ENCODE results near the gene DAP. TPM values are rescaled to one million over a fixed set of nuclear protein-coding genes. Genes with fewer than 3 reads are reported as not detected.

The DAP gene
- polyA plus RNA-seq, 1 experiment, result 117 TPM

DNA sequence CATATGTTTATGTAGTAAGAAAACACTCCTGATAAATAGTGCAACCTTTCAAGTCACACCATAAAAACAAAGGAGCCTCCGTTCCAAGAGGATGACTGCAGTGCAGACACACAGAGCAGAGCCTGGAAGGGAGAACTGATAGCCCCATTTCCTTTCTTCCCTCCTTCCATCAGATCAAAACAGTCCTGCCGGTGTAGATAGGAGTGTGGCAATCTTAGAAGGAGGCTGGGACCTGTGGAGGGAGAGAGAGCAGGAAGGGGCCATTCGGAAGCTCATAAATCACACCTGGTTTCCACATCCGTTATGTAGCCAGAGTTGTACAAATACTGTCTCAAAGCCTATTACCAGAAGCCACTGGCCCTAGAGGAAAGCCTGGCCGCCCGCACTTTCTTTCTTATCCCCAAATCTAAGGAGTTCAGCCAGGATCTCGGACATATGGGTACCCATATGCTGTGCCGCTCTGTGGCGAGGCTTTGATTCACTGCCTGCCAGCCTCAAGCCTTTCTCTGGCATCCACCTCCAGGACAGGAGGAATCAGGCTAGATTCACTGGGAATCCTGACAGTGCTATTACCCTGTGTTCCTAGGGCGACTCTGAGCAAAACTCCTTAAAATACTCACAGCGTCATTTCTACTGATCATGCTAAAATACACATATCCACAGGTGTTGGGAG, 26.9 kb downstream of the DAP start:
- Histone ChIP-seq H3K4me3 (ENCODE audit: low read depth, low read length) (no peak overlapping the region), H3K27ac (ENCODE audit: low read depth, low read length) (no peak overlapping the region), H3K27me3 (ENCODE audit: control insufficient read depth, insufficient read depth, low read length) (no peaks in the 10 kb centered on the region), H3K9me3 (ENCODE audit: control insufficient read depth, insufficient read depth, low read length) (no peaks in the 10 kb centered on the region; the same call in 1 of the 2 replicates)
- CTCF ChIA-PET, result interaction anchor here (0.9 to 1.4 kb wide), 2 partner anchors 122 to 448 kb away, joined by 3 read pairs; no protein-coding TSS in a partner anchor
- TF ChIP-seq, protein P1, sequence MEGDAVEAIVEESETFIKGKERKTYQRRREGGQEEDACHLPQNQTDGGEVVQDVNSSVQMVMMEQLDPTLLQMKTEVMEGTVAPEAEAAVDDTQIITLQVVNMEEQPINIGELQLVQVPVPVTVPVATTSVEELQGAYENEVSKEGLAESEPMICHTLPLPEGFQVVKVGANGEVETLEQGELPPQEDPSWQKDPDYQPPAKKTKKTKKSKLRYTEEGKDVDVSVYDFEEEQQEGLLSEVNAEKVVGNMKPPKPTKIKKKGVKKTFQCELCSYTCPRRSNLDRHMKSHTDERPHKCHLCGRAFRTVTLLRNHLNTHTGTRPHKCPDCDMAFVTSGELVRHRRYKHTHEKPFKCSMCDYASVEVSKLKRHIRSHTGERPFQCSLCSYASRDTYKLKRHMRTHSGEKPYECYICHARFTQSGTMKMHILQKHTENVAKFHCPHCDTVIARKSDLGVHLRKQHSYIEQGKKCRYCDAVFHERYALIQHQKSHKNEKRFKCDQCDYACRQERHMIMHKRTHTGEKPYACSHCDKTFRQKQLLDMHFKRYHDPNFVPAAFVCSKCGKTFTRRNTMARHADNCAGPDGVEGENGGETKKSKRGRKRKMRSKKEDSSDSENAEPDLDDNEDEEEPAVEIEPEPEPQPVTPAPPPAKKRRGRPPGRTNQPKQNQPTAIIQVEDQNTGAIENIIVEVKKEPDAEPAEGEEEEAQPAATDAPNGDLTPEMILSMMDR (IDR thresholded peaks at IDR 0.05; ENCODE audit: low read depth, low read length), result no peak
- DNase-seq (ENCODE audit: low read depth, low spot score), result no peak
- POLR2A ChIA-PET, result interaction anchor here (1.6 kb wide), 1 partner anchor 9 kb away, joined by 7 read pairs; no protein-coding TSS in a partner anchor

DNA sequence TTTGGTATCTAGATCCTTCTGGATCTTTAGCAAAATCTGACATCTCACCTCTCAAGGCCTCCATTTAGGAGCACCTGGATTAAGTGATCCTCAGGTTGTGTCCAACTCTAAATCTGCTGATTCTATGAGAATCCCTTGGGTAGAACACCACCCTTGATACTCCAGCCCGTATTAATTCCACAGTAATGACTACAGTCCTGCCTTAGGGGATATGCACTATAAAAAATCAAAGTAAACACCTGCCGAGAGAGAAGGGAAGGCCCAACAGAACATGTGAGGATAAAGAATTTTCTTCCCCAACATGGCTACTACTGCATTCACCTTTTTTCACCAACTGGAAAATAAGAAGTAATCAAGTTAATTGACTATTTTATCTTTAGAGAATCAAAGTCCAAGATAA, 27.6 kb downstream of the DAP start:
- CTCF ChIA-PET, result interaction anchor here (0.8 kb wide), 1 partner anchor 9 kb away, joined by 4 read pairs; no protein-coding TSS in a partner anchor
- POLR2A ChIA-PET, result no interaction called here
- no peak overlapping the region for H3K4me3 ChIP-seq (ENCODE audit: low read depth, low read length)
- TF ChIP-seq, protein P1 (IDR thresholded peaks at IDR 0.05; ENCODE audit: low read depth, low read length), result no peak
- no peaks in the 10 kb centered on the region; the same call in 1 of the 2 replicates for H3K9me3 ChIP-seq (ENCODE audit: control insufficient read depth, insufficient read depth, low read length)
- H3K27ac ChIP-seq (ENCODE audit: low read depth, low read length), result no peak overlapping the region
- H3K27me3 ChIP-seq (ENCODE audit: control insufficient read depth, insufficient read depth, low read length), result no peaks in the 10 kb centered on the region
- DNase-seq (ENCODE audit: low read depth, low spot score), result no peak

DNA sequence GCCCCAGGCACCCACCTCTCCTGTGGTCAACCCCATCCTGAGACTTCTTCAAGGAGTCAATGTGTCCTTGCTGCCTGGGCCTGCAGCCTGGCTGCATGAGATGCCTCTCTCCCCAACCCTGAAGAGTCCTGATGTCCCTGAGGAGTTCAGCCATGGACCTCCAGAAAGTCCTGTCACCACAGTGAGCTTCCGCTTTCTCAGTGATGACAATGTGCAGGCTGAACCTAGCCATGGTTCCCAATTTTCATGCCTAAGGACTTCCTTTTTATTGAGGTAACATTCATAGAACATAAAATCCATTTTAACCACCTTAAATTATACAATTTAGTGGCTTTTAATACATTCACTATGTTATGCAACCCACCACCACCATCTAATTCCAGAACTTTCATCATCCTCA, 29.1 kb downstream of the DAP start:
- POLR2A ChIA-PET, result no interaction called here
- CTCF ChIA-PET, result no interaction called here
- H3K9me3 ChIP-seq (ENCODE audit: control insufficient read depth, insufficient read depth, low read length), result no peaks in the 10 kb centered on the region; the same call in 1 of the 2 replicates
- no peak overlapping the region for H3K27ac ChIP-seq (ENCODE audit: low read depth, low read length)
- no peak overlapping the region for H3K4me3 ChIP-seq (ENCODE audit: low read depth, low read length)
- TF ChIP-seq, protein P1 (IDR thresholded peaks at IDR 0.05; ENCODE audit: low read depth, low read length), result no peak
- no peak for DNase-seq (ENCODE audit: low read depth, low spot score)
- H3K27me3 ChIP-seq (ENCODE audit: control insufficient read depth, insufficient read depth, low read length), result no peaks in the 10 kb centered on the region

DNA sequence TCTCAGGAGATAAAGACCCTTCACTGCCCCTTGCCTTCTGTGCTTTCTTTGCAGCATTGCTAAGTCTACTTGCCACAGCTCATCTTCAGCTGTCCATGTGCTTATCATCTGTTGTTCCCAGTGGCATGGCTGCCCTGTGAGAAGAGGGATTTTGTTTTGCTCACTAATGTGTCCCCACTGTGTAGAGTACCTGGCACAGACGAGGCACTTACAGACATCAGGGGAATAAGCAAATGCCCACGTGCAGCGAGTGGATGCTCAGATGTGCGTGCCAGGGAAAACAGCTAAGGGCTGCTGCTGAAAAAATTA, 31.0 kb downstream of the DAP start:
- CTCF ChIA-PET, result no interaction called here
- no peak for DNase-seq (ENCODE audit: low read depth, low spot score)
- POLR2A ChIA-PET, result no interaction called here
- Histone ChIP-seq H3K27me3 (ENCODE audit: control insufficient read depth, insufficient read depth, low read length) (no peaks in the 10 kb centered on the region), H3K27ac (ENCODE audit: low read depth, low read length) (no peak overlapping the region), H3K4me3 (ENCODE audit: low read depth, low read length) (no peak overlapping the region), H3K9me3 (ENCODE audit: control insufficient read depth, insufficient read depth, low read length) (no peaks in the 10 kb centered on the region)
- TF ChIP-seq, protein P1 (IDR thresholded peaks at IDR 0.05; ENCODE audit: low read depth, low read length), result no peak

DNA sequence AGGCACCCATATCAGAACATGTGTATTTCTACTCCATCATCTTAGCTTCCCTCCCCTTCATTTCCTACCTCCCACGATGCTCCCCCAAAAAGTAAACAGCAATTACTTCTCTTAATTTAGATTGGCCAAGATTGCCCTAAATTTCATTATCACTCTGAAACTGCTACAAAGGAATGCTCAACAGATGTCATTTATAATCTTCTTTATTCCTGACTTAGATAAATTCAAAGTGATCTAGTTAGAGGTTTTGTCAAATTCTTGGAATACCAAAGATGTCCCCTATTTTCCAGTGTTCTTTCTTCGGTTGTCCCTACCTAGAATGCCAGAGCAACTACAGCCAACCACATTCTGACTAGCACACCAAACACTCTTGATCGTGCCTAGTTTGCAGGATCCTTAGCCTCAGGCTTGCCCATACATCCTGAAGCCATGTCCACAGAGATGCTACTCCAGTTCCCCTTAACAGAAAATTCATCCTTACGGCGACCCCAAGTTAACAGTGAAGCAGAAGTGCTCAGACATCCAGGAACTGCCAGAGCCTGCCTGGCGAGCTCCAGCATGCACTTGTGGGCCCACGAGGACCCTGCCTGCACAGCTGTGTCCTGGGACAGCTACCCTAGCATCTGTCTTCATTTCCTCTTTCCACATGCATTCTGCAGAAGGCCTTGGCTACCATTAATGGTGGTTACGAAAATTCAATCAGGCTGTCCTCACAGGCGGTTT, 31.6 kb downstream of the DAP start:
- no peak for DNase-seq (ENCODE audit: low read depth, low spot score)
- POLR2A ChIA-PET, result no interaction called here
- Histone ChIP-seq H3K27me3 (ENCODE audit: control insufficient read depth, insufficient read depth, low read length) (no peaks in the 10 kb centered on the region), H3K27ac (ENCODE audit: low read depth, low read length) (no peak overlapping the region), H3K4me3 (ENCODE audit: low read depth, low read length) (no peak overlapping the region), H3K9me3 (ENCODE audit: control insufficient read depth, insufficient read depth, low read length) (no peaks in the 10 kb centered on the region)
- TF ChIP-seq, protein P1 (IDR thresholded peaks at IDR 0.05; ENCODE audit: low read depth, low read length), result no peak
- CTCF ChIA-PET, result no interaction called here

Data from AG04450 (cell line).